Cardiac septum (tissue), 1 donor: ENCODE measurements around the gene EIF4G3. TPM values are rescaled to one million over a fixed set of nuclear protein-coding genes. Genes with fewer than 3 reads are reported as not detected.
"Not testable (repeated sequence)": the region's sequence is repeated elsewhere in the genome, so short reads cannot be mapped to it uniquely, and the experiment has no call there.

ENCODE experiments used
- DNase-seq: peaks from one replicate; pipeline ENCODE4 v3.0.0-alpha.2; 2020; ENCODE audit warnings: low spot score
- intact Hi-C: fragments of 100-400 bp; cut with DNase I; formaldehyde crosslinking; loops from one replicate; pipeline ENCODE4 v1.14.0; 2022
- total RNA-seq: library from RNA; stranded (reverse); fragmentation: NEBNext Ultra II Directional; extraction: Animal tissue kit (Norgen Biotek cat#: 25700); gene quantifications from one replicate; pipeline ENCODE4 v1.2.1, GENCODE V29; 2021
- donor health status: DM: no; HTN: no; CAD: no.

The EIF4G3 gene
- total RNA-seq, 1 donor from 2014 or later: 45.6 TPM

- no peak for DNase-seq
- intact Hi-C loops: no loop called here
These were observed 244.2 kb downstream of the EIF4G3 start for GRCh38 chr1:20932437-20932977.

DNA sequence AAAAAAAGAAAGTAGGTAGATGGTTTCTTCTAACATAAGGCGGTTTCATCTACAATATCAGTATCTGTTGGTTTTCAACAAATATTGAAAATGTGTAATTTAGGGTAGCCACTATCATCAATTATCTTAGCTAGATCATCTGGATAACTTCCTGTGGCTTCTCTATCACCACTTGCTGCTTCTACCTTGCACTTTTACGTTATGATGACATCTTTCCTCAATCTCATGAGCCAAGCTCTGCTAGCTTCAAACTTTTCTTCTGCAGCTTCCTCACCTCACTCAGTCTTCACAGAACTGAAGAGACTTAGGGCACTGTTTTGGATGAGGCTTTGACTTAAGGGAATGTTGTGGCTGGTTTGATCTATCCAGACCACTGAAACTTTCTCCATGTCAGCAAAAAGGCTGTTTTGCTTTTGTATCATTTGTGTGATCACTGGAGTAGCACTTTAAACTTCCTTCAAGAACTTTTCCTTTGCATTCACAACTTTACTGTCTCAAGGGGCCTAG, 244.7 kb downstream of the EIF4G3 start:
- intact Hi-C loops: no loop called here

DNA sequence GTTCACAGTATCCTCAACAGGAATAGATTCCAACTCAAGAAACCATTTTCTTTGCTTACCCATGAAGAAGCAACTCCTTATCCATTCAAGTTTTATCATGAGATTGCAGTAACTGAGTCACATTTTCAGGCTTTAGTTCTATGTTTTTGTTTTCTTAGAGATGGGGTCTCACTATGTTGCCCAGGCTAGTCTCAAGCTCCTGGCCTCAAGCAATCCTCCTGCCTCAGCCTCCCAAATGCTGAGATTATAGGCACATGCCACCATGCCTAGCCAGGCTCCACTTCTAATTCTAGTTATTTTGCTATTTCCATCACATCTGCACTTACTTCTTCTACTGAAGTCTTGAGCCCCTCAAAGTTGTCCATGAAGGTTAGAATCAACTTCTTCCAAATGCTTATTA, 246.3 kb downstream of the EIF4G3 start:
- intact Hi-C loops: no loop called here

More for the DNA sequence above, 244.7 kb downstream of the EIF4G3 start:
- DNase-seq: no peak

GRCh38 chr1:20928146-20928545, 248.6 kb downstream of the EIF4G3 start:
- intact Hi-C loops: no loop called here
- no peak for DNase-seq

More for the DNA sequence above, 246.3 kb downstream of the EIF4G3 start:
- no peak for DNase-seq

GRCh38 chr1:20921285-20921684, 255.4 kb downstream of the EIF4G3 start:
- intact Hi-C loops: no loop called here
- DNase-seq: no peak

DNA sequence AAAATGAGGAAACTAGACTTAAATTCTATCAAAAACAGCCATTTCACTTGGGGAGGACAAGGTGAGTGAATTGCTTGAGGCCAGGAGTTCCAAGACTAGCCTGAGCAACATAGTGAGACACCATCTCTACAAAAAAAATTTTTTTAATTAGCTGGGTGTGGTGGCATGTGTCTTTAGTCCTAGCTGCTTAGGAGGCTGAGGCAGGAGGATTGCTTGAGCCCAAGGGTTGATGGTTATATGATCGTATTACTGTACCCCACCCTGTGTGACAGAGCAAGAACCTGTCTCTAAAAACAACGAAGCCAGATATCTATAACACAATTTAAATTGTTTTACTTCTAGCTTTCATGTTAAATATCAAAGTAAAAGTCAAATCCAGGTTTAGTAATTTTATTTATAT, 263.5 kb downstream of the EIF4G3 start:
- no peak for DNase-seq
- intact Hi-C loops: no loop called here

DNA sequence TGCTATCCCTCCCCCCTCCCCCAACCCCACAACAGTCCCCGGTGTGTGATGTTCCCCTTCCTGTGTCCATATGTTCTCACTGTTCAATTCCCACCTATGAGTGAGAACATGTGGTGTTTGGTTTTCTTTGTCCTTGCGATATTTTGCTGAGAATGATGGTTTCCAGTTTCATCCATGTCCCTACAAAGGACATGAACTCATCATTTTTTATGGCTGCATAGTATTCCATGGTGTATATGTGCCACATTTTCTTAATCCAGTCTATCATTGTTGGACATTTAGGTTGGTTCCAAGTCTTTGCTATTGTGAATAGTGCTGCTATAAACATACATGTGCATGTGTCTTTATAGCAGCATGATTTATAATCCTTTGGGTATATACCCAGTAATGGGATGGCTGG, 269.2 kb downstream of the EIF4G3 start:
- DNase-seq, intact Hi-C loops: not testable (repeated sequence)

GRCh38 chr1:20903437-20903836, 273.3 kb downstream of the EIF4G3 start:
- intact Hi-C loops: no loop called here
- DNase-seq: no peak

DNA sequence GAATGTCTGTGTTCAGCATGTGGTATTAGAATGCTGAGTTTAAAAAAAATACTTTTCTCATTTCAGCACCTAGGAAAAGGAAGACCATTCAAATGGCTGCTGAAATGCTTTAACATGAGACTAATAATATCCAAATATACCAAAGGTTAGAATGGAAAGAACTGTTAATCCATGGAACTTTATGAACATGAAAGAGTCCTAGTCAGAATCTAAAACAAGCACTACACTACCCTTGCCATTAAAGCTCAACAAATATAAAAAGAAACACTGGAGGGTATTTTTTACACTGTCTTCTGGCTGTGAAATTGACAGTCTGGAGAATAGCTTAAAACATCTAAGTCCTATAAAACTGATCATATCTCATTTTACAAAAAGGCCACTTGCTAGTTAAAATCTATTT, 276.6 kb downstream of the EIF4G3 start:
- intact Hi-C loops: no loop called here
- DNase-seq: no peak

- intact Hi-C loops: no loop called here
- no peak for DNase-seq
These were observed 277.3 kb downstream of the EIF4G3 start for GRCh38 chr1:20899154-20899972.

GRCh38 chr1:20896826-20897225, 279.9 kb downstream of the EIF4G3 start:
- DNase-seq: no peak
- intact Hi-C loops: no loop called here

GRCh38 chr1:20893931-20894330, 282.8 kb downstream of the EIF4G3 start:
- intact Hi-C loops: no loop called here
- DNase-seq: no peak

DNA sequence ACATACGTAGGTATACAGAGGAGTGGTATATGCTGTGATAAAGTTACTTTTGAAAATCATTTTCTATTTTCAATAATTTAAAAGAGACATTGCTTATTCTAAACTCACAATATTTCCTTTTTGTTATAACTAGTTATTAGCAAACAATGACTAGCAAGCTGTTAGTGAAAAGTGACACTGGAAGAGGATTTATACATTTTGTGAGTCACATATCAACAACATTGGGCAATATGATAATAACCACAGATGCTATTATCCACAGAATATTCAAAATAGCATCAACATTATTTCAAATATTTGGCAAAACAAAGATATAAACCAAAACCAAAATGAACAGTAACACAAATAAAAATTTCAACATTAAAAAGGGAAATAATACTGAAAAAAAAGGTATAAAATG, 285.6 kb downstream of the EIF4G3 start:
- intact Hi-C loops: no loop called here
- DNase-seq: no peak

GRCh38 chr1:20887246-20887645, 289.5 kb downstream of the EIF4G3 start:
- no peak for DNase-seq
- intact Hi-C loops: no loop called here

- no peak for DNase-seq
- intact Hi-C loops: no loop called here
These were observed 291.6 kb downstream of the EIF4G3 start for GRCh38 chr1:20885121-20885520.

DNA sequence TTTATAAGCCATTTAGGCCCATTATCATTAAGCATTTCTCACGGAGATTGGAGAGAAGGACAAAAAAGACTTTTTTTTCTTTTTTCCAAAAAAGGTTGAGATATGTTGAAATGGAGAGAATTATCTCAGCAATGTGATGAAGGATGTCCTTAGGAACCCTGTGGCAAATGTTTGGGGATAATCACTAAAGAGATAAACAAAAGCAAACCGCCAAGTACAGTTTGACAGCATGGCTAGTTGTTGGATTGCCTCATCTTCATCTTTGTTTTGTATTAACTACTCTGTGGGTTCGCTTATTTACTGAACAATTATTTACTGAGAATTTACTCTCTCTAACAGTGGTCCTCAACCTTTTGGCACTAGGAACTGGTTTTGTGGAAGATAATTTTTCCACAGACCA, 292.2 kb downstream of the EIF4G3 start:
- intact Hi-C loops: no loop called here
- no peak for DNase-seq

GRCh38 chr1:20883766-20884165, 292.9 kb downstream of the EIF4G3 start:
- no peak for DNase-seq
- intact Hi-C loops: no loop called here

DNA sequence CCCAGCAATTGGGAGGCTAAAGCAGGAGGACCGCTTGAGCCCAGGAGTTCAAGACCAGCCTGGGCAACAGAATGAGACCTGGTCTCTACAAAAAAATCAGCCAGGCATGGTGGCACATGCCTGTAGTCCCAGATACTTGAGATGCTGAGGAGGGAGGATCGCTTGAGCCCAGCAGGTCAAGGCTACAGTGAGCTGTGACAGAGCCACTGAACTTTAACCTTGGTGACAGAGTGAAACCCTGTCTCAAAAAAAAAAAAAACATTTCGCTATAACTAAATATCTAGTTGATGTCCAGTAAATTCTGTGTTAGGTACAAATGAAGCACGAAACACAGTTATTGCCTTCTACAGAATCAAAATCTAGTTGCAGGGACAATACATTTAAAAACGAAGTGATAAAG, 293.9 kb downstream of the EIF4G3 start:
- intact Hi-C loops: no loop called here

DNA sequence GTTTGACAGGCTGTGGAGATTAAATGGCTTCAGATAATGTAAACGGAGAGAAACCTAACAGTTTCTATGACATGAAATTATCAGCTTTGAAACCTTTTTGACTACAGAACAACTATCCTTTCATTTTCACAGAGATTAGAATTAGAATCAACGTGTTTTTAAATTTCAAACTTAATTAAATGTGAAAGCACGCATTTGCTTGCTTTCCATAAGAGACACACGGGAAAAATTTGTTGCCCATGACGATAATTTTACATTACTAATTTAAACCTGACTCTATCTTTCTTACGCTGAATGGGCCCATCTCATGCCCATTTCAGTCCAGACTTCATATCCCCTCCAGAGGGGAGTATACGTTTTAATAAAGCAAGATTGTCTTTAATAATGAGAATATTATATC, 297.9 kb downstream of the EIF4G3 start:
- DNase-seq: no peak
- intact Hi-C loops: no loop called here

More for the DNA sequence above, 293.9 kb downstream of the EIF4G3 start:
- no peak for DNase-seq

DNA sequence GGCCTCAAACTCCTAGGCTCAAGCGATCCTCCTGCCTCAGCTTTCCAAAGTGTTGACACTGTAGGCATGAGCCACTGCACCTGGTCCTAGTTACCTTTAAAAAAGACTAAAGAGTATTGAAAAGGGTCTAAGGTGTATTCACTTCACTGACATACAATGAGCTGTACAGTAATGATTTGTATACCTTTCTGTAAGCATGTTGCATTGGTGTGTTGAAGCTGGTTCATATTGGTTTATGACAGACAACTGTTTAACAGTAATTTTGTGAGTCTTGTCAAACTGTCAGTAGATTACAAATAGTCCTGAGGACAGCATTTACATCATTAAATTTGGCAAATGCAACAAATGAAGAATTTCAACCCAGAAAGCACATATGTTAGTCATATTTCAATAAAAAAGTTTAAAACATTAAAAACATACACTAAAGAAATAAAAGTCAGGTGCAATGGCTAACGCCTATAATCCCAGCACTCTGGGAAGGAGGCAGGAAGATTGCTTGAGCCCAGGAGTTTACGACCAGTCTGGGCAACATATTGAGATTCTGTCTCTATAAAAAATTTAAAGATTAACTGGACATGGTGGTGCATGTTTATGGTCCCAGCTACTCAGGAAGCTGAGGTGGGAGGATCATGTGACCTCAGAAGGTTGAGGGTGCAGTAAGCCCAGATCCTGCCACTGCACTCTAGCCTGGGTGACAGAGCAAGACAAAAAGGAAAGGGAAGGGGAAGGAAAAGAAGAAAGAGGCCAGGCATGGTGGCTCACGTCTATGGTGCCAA, 301.3 kb downstream of the EIF4G3 start:
- no peak for DNase-seq
- intact Hi-C loops: no loop called here
